Muscle of leg (tissue), 11 donors: ENCODE measurements around the gene FCHO2. TPM values are rescaled to one million over a fixed set of nuclear protein-coding genes. Genes with fewer than 3 reads are reported as not detected.

Experiments
- DNase-seq: peaks from one replicate; pipeline ENCODE4 v3.0.0; 2013
- H3K27ac ChIP-seq: one replicate; pipeline ENCODE4 v1.5.1; 2013; ENCODE audit warnings: mild to moderate bottlenecking, low read length, control low read depth
- H3K27me3 ChIP-seq: one replicate; pipeline ENCODE4 v1.6.1; 2013; ENCODE audit warnings: low read length; ENCODE audit not compliant: control insufficient read depth, insufficient read depth
- H3K36me3 ChIP-seq: one replicate; pipeline ENCODE4 v1.6.1; 2013; ENCODE audit warnings: low read length; ENCODE audit not compliant: control insufficient read depth, insufficient read depth
- H3K4me1 ChIP-seq: one replicate; pipeline ENCODE4 v1.6.1; 2013; ENCODE audit warnings: low read length; ENCODE audit not compliant: control insufficient read depth, insufficient read depth
- H3K4me3 ChIP-seq: one replicate; pipeline ENCODE4 v1.5.1; 2013; ENCODE audit warnings: low read length, control low read depth
- H3K9me3 ChIP-seq: replicated peaks from 2 replicates; pipeline ENCODE4 v1.6.1; 2013; ENCODE audit warnings: low read depth, low read length; ENCODE audit not compliant: control insufficient read depth
- WGBS: methylation state at CpG from one replicate; pipeline ENCODE4 v1.1.5; 2013; ENCODE audit warnings: missing lambda C conversion rate; ENCODE audit not compliant: insufficient coverage; 5-methylcytosine and 5-hydroxymethylcytosine counted together
- polyA plus RNA-seq, 8 donors: library from polyadenylated mRNA; unstranded; fragments of 120-200 nt; gene quantifications; one replicate each; pipeline versions ENCODE4 v1.2.1 to v1.2.3, GENCODE V29; 2013; ENCODE audit warnings: inconsistent platforms in 1 of 8, low replicate concordance in 1 of 8; ENCODE audit not compliant: insufficient read length in 8 of 8, insufficient read depth in 1 of 8
- total RNA-seq: library from RNA; stranded (reverse); fragments of 120-200 nt; gene quantifications from one replicate; pipeline ENCODE4 v1.2.4, GENCODE V29; 2013

The FCHO2 gene
- total and polyA plus RNA-seq, 9 donors, result 13.1 to 20.1 (median 17.3) TPM

DNA sequence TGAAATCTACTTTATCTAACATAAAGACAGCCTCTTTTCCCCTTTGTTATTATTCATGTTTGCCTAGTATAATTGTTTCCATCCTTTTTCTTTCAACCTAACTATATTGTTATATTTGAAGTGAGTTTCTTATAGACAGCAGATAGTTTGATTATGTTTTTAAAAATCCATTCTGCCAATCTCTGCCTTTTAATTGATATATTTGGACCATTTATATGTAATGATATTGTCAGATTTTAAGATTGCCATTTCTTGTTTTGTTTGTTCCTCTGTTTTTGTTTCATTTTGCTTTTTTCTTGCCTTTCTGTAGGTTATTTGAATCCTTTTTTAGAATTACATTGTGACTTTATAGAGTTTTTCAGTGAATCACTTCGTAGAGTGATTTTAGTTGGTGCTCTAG is 89.8 kb downstream of the FCHO2 start:
- Histone ChIP-seq H3K36me3 (peaks cover 4% of the 10 kb centered on the region), H3K27me3 (no peaks in the 10 kb centered on the region), H3K9me3 (peaks cover 2% of the 10 kb centered on the region), H3K27ac (no peak overlapping the region), H3K4me3 (no peak overlapping the region), H3K4me1 (no peaks in the 10 kb centered on the region)
- no CpG with 5 or more reads among the region's 1 CpG for WGBS
- DNase-seq, result no peak

DNA sequence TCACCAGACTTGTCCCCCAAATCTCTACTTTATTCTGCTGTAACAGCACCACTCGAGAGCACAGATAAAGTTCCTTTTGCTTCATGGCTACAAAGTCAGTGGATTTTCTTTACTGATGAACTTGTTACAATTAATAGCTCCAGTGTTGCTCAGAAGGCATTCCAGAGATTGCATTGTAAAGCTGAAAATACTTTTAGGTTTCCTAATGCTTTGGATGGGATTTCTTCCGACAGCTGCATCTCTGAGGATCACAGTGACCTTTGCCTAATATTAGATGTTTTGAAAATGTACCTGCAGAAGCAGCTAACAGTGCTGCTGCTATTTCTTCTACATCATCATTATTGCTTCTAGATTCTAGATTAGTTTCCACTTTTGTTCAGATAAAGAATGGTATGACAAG is 105.8 kb downstream of the FCHO2 start:
- H3K36me3 ChIP-seq, result peaks cover 2% of the 10 kb centered on the region
- H3K9me3 ChIP-seq, result no peaks in the 10 kb centered on the region
- WGBS, result no CpG with 5 or more reads among the region's 2 CpGs
- H3K4me3 ChIP-seq, result no peak overlapping the region
- no peak overlapping the region for H3K27ac ChIP-seq
- no peaks in the 10 kb centered on the region for H3K4me1 ChIP-seq
- no peaks in the 10 kb centered on the region for H3K27me3 ChIP-seq
- no peak for DNase-seq

DNA sequence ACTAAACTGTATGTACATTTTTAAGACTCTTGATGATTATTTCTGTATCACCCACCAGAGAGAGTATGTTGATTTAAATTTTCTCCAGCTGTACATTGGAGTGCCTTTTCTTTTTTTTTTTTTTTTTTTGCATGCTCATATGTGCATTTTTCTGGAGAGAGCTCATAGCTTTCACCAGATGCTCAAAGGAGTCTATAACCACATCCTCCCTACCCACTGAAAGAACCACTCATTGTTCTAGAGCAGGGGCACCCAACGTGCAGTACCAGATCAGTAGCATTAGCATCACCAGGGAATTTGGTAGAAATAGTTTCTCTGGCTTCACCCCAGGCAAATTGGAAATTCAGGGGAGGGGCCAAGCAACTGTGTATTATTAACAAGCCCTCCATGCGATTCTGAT is 110.6 kb downstream of the FCHO2 start:
- Histone ChIP-seq H3K4me1 (no peaks in the 10 kb centered on the region), H3K27ac (no peak overlapping the region), H3K4me3 (no peak overlapping the region), H3K9me3 (no peaks in the 10 kb centered on the region), H3K27me3 (no peaks in the 10 kb centered on the region), H3K36me3 (peaks cover 11% of the 10 kb centered on the region)
- WGBS, result no CpG with 5 or more reads among the region's 2 CpGs
- DNase-seq, result no peak

GRCh38 chr5:73067213-73067612 is 111.4 kb downstream of the FCHO2 start:
- no peaks in the 10 kb centered on the region for H3K27me3 ChIP-seq
- H3K36me3 ChIP-seq, result peaks cover 11% of the 10 kb centered on the region
- WGBS, result no CpG with 5 or more reads among the region's 1 CpG
- no peaks in the 10 kb centered on the region for H3K9me3 ChIP-seq
- no peak overlapping the region for H3K4me3 ChIP-seq
- no peak overlapping the region for H3K27ac ChIP-seq
- no peak for DNase-seq
- H3K4me1 ChIP-seq, result no peaks in the 10 kb centered on the region

DNA sequence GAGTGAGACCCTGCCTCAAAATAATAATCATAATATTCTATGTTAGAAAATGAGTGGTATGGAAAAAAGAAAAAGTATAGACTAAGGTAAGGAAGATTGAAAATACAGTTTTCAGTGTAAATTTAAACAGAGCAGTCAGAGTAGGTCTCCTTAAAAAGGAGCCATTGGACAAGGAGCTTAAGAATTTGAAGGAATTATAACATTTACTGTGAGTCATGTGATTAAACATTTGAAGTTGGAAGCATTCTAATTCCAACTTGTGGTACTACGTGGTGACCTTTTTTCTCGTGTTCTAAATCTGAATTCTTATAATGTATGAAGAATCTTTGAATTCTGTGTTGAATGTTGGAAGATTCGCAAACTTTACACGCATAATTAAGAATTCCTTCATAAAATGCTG is 125.3 kb downstream of the FCHO2 start:
- Histone ChIP-seq H3K9me3 (no peaks in the 10 kb centered on the region), H3K4me3 (no peak overlapping the region), H3K27me3 (no peaks in the 10 kb centered on the region), H3K4me1 (no peaks in the 10 kb centered on the region), H3K36me3 (peaks cover 8% of the 10 kb centered on the region), H3K27ac (no peak overlapping the region)
- no CpG with 5 or more reads among the region's 4 CpGs for WGBS
- no peak for DNase-seq

DNA sequence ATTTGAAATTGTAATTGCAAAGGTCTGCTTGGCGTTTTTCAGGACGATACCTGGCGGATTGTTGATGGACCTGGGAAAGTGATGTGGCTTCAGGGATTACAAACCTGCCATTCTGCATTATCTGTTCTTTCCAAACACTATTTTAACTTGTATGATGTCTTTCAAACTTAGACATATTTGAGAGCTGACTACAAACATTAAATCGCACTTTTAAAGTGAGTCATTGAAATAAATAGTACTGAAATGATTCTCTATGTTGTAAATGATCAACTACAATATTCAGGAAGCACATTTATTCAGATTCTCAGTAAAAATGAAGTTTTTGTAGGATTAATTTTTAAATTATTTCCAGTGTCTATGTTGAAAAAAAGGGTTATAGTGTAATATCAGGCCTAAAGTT is 132.2 kb downstream of the FCHO2 start:
- no peak overlapping the region for H3K4me3 ChIP-seq
- no peak for DNase-seq
- no peaks in the 10 kb centered on the region for H3K27me3 ChIP-seq
- no peaks in the 10 kb centered on the region for H3K9me3 ChIP-seq
- H3K27ac ChIP-seq, result no peak overlapping the region
- WGBS, result no CpG with 5 or more reads among the region's 4 CpGs
- H3K4me1 ChIP-seq, result no peaks in the 10 kb centered on the region
- peaks cover 9% of the 10 kb centered on the region for H3K36me3 ChIP-seq

- no peaks in the 10 kb centered on the region for H3K36me3 ChIP-seq
- H3K4me3 ChIP-seq, result no peak overlapping the region
- peaks cover 9% of the 10 kb centered on the region for H3K9me3 ChIP-seq
- no peaks in the 10 kb centered on the region for H3K27me3 ChIP-seq
- no CpG with 5 or more reads among the region's 7 CpGs for WGBS
- H3K4me1 ChIP-seq, result no peaks in the 10 kb centered on the region
- no peak for DNase-seq
- no peak overlapping the region for H3K27ac ChIP-seq
Measured at GRCh38 chr5:73093943-73094342, 138.1 kb downstream of the FCHO2 start.

- no peaks in the 10 kb centered on the region for H3K27me3 ChIP-seq
- H3K4me1 ChIP-seq, result no peaks in the 10 kb centered on the region
- H3K9me3 ChIP-seq, result peaks cover 9% of the 10 kb centered on the region
- no peak for DNase-seq
- H3K27ac ChIP-seq, result no peak overlapping the region
- no CpG with 5 or more reads among the region's 1 CpG for WGBS
- H3K36me3 ChIP-seq, result no peaks in the 10 kb centered on the region
- no peak overlapping the region for H3K4me3 ChIP-seq
Measured at GRCh38 chr5:73094415-73094814, 138.6 kb downstream of the FCHO2 start.

- H3K27ac ChIP-seq, result no peak overlapping the region
- H3K9me3 ChIP-seq, result peaks cover 9% of the 10 kb centered on the region
- no peak for DNase-seq
- no peaks in the 10 kb centered on the region for H3K4me1 ChIP-seq
- no CpG with 5 or more reads among the region's 6 CpGs for WGBS
- no peaks in the 10 kb centered on the region for H3K27me3 ChIP-seq
- no peak overlapping the region for H3K4me3 ChIP-seq
- no peaks in the 10 kb centered on the region for H3K36me3 ChIP-seq
Measured at GRCh38 chr5:73095564-73096238, 139.9 kb downstream of the FCHO2 start.

DNA sequence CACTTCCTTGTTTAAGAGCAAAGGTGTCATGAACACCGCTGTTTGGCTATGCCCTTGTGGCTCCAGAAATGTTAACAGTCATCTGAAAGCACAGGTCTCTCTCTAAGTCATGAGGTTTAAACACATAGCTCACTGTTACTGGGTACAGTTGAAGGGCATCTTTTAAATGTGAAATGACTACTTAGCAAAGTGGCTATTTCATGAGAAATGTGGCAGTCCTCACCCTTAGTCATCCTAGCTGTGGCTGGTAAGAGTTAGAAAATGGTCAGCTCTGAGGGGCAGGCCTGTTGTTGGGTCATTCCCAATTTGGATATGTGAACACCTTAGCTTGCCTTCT is 140.4 kb downstream of the FCHO2 start:
- Histone ChIP-seq H3K9me3 (peaks cover 9% of the 10 kb centered on the region), H3K4me1 (no peaks in the 10 kb centered on the region), H3K27me3 (no peaks in the 10 kb centered on the region), H3K4me3 (no peak overlapping the region), H3K36me3 (no peaks in the 10 kb centered on the region), H3K27ac (no peak overlapping the region)
- no peak for DNase-seq
- WGBS, result no CpG with 5 or more reads among the region's 1 CpG

DNA sequence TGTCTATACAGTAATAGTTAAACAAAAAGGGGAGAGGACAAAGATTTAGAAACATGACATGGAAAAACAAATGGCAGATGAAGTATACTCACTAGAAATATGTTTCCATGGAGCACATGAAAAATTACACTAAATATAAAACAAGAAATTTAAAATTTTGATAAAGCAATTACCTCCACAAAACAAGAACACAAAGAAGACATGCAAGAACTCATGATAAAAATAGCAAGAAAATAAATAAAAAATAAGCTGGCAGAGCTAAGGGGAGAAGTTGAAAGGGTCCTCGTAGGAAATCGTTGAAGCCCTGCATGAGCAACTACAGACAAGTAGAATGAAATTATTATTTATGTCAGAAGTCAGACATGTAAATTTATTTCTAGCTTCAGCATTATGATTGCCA is 141.9 kb downstream of the FCHO2 start:
- Histone ChIP-seq H3K36me3 (no peaks in the 10 kb centered on the region), H3K9me3 (peaks cover 9% of the 10 kb centered on the region), H3K27ac (no peak overlapping the region), H3K27me3 (no peaks in the 10 kb centered on the region), H3K4me1 (no peaks in the 10 kb centered on the region), H3K4me3 (no peak overlapping the region)
- DNase-seq, result no peak
- 83% methylated on average over 2 of the region's 2 CpGs for WGBS
